ENCODE results near the gene CDC26.

DNA sequence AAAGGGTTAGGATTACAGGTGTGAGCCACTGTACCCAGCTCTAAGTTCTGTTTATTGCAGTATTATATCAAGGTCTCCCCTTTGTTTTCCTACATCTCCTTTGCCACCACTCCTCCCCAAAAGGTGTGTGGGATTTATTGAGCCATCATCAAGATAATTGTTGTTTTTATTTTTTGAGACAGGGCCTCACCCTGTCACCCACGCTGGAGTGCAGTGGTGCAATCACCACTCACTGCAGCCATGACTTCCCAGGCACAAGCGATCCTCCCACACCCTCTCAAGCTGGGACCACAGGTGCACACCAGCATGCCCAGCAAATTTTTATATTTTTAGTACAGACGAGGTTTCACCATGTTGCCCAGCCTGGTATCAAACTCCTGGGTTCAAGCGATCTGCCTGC is 29.5 kb downstream of the CDC26 start:
- TF ChIP-seq IRF2 (CRISPR knock-in tag; IDR thresholded peaks at IDR 0.05; ENCODE audit: borderline replicate concordance, low read depth), result no peak
- TF ChIP-seq TEAD4 (CRISPR knock-in tag; IDR thresholded peaks at IDR 0.05), result no peak
- TF ChIP-seq TEAD1 (CRISPR knock-in tag; IDR thresholded peaks at IDR 0.05), result no peak
